ENCODE measurements around the gene ZNF146.
"Not testable (repeated sequence)": the region's sequence is repeated elsewhere in the genome, so short reads cannot be mapped to it uniquely, and the experiment has no call there.

ZNF146 gene

GRCh38 chr19:36236304-36236945 is 21.5 kb downstream of the ZNF146 start:
- no peak for DNase-seq

- no peak for DNase-seq
Observed at GRCh38 chr19:36236946-36237310, 22.0 kb downstream of the ZNF146 start.

GRCh38 chr19:36244066-36244465 is 29.2 kb downstream of the ZNF146 start:
- DNase-seq: no peak

GRCh38 chr19:36245210-36246005 is 30.5 kb downstream of the ZNF146 start:
- no peak for DNase-seq

GRCh38 chr19:36246006-36246481 is 31.1 kb downstream of the ZNF146 start:
- DNase-seq: no peak

GRCh38 chr19:36252047-36252446 is 37.1 kb downstream of the ZNF146 start:
- no peak for DNase-seq

- no peak for DNase-seq
Observed at GRCh38 chr19:36254848-36255247, 39.9 kb downstream of the ZNF146 start.

- no peak for DNase-seq
Observed at GRCh38 chr19:36255316-36255715, 40.4 kb downstream of the ZNF146 start.

GRCh38 chr19:36256064-36256463 is 41.2 kb downstream of the ZNF146 start:
- DNase-seq: no peak

- DNase-seq: no peak
Observed at GRCh38 chr19:36256853-36257519, 42.1 kb downstream of the ZNF146 start.

- DNase-seq: no peak
Observed at GRCh38 chr19:36257520-36257876, 42.6 kb downstream of the ZNF146 start.

- DNase-seq: no peak
Observed at GRCh38 chr19:36258028-36258875, 43.3 kb downstream of the ZNF146 start.

- DNase-seq: no peak
Observed at GRCh38 chr19:36259211-36259610, 44.3 kb downstream of the ZNF146 start.

- no peak for DNase-seq
Observed at GRCh38 chr19:36265064-36265463, 50.2 kb downstream of the ZNF146 start.

GRCh38 chr19:36265856-36266374 is 51.0 kb downstream of the ZNF146 start:
- no peak for DNase-seq

- no peak for DNase-seq
Observed at GRCh38 chr19:36266375-36266961, 51.6 kb downstream of the ZNF146 start.

- no peak for DNase-seq
Observed at GRCh38 chr19:36267061-36267845, 52.3 kb downstream of the ZNF146 start.

- DNase-seq: not testable (repeated sequence)
Observed at GRCh38 chr19:36268081-36268480, 53.2 kb downstream of the ZNF146 start.

GRCh38 chr19:36268591-36268990 is 53.7 kb downstream of the ZNF146 start:
- not testable (repeated sequence) for DNase-seq

GRCh38 chr19:36269295-36269694 is 54.4 kb downstream of the ZNF146 start:
- DNase-seq: not testable (repeated sequence)

Measured in NCI-H446 (cell line).